SH-SY5Y (cell line): ENCODE results near the gene ATP5F1B.

Experiments
- GATA2 ChIP-seq: IDR thresholded peaks from 2 replicates; pipeline ENCODE4 v1.6.1; 2011; ENCODE audit warnings: mild to moderate bottlenecking, low read depth, low read length
- GATA3 ChIP-seq: IDR thresholded peaks from 2 replicates; pipeline ENCODE4 v1.6.1; 2011; ENCODE audit warnings: low read depth, mild to moderate bottlenecking, low read length, moderate library complexity

GRCh38 chr12:56628671-56629458, 16.9 kb downstream of the ATP5F1B start:
- TF ChIP-seq GATA2 = no peak
- TF ChIP-seq GATA3 = no peak
